NCI-H446 treated with DMSO at 0.1 percent for 48 hours (cell line): ENCODE results near the gene SPATA31D1.
"Not testable (repeated sequence)": the region's sequence is repeated elsewhere in the genome, so short reads cannot be mapped to it uniquely, and the experiment has no call there.

ENCODE experiments used
- DNase-seq: peaks from one replicate; lab custom pipeline; 2025; lab: John Stamatoyannopoulos, UW

The SPATA31D1 gene

GRCh38 chr9:81988472-81988871 lies at the start of gene SPATA31D1:
Gene SPATA31D1, plus strand, starts transcription at chr9:81988772. Its CDS starts 47 bp downstream, at chr9:81988819.
- not testable (repeated sequence) for DNase-seq

DNA sequence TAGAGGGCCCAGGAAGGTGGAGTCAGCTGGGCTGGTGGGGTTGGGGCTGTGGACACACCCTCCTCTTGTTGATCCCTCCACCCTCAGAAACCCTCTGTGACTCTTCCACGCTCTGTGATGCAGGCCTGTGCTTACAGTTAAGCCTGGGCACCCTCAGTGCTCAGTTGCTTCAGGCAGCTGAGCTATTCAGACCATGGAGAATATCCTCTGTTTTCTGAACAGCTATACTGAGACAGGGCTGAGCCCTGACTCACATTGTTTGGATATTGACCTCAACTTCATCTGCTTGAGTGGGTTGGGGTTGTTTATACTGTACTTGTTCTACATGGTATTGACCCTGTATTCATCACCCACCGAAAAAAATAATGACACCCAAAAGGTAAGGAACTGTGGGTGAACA lies 45.2 kb upstream of the SPATA31D1 start, which contains the start of gene SPATA31D3:
Gene SPATA31D3 (plus strand): TSS at position 108 of the 400 bp plus-strand sequence. CDS start 86 bp downstream, at position 194.
- not testable (repeated sequence) for DNase-seq

DNA sequence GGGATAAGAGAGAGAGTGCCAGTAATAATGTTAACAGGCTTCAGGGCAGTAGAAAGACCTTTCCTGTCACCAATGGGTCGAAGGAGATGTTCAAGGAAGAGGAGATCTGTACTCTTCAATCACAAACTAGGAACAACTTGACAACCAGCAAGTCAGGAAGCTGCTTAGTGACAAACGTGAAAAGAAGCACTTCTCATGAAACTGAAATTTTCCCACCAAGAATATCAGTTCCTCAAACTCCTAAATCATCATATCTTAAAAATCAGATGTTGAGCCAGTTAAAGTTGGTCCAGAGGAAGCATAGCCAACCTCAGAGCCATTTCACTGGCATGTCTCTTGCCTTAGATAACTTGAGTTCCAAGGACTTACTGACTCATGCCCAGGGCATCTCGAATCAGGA lies 39.9 kb upstream of the SPATA31D1 start:
- not testable (repeated sequence) for DNase-seq

- DNase-seq: no peak
These were observed 35.5 kb upstream of the SPATA31D1 start for GRCh38 chr9:81953096-81953495.

DNA sequence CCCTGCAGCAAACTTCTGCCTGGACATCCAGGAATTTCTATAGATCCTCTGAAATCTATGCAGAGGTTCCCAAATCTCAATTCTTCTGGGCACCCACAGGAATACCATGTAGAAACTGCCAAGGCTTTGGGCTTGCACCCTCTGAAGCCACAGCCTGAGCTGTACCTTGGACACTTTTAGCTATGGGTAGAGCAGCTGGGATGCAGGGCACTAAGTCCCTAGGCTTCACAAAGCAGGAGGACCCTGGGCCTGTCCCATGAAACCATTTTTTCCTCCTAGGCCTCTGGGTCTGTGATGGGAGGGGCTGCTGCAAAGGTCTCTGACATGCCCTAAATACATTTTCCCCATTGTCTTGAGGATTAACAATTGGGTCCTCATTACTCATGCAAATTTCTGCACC lies 32.9 kb upstream of the SPATA31D1 start:
- no peak for DNase-seq

- DNase-seq: no peak
These were observed 24.1 kb upstream of the SPATA31D1 start for GRCh38 chr9:81964218-81965171.

GRCh38 chr9:81968026-81968425 lies 20.5 kb upstream of the SPATA31D1 start:
- no peak for DNase-seq

DNA sequence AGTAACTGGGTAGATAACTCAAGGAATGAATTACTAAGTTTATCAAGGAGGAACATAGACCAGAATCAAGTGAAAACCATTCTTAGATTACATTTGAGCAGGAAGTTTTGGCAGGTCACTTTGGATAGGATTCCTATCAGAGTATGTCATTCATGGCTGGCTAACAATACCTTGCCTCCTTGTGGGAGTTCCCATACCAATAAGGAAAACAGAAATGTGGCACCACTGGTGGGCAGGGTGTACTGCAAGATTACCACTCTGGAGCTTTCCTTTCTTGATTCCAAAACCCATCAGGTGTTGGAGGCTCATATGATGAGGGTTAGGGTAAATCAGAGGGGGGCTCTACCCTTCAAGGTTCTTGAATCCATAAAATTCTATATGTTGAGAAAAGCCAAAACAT lies 18.6 kb upstream of the SPATA31D1 start:
- no peak for DNase-seq

DNA sequence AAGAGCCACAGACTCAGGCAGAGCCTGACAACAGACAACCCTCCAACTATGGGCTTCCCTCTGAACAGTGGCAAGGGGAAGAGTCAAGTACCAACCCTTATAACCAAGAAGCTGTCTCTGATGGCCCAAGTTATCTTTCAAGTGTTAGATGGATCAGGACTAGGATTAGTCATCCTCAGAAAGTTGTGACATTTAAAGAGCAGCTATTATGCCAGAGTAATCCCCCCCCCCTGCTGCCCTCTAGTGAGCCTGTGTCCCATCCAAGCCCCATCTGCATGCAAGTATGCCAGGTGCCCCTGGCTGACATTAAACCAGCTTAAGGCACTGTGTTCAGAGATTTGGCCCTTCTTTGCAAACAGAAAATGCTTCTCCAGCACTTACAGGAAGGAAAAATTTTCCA lies 16.8 kb upstream of the SPATA31D1 start:
- no peak for DNase-seq

DNA sequence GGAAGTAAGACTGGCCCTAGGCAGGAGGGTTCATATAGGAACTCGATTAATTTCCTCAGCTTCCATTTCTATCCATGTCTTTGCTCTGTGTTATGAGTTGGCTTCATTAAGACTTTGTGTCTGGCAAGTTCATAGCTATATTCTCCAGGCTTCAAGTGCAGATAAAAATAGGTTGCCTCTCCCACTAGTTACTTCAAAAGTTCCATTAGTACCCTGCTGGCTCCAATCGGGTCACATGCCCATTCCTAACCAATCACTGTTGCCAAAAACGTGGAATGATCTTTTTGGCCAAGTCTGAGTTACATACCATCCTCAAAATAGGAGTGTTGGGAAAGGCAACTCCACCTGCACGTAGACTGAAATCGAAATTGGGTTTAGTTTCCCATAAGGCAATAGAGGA lies 13.8 kb upstream of the SPATA31D1 start:
- DNase-seq: no peak

DNA sequence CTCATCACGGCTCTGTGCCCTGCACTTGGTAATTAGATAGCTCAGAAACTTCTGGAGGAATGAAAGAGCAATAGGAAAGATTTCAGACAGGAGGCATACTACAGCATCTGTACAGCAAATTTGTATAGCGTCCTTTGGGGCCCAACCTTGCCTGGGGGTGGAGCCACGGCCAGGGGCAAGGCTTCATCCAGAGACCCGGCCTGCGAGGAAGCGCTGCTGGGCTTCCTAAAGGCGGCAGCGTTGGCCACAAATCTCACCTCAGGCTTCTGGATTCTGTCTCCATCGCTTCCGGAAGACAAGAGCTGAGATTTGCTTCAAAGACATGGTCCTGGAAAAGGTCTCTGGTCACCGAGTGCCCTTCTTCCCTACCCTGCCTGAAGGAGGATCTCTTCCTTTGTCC lies 12.2 kb upstream of the SPATA31D1 start:
- no peak for DNase-seq

- DNase-seq: no peak
These were observed 9.4 kb upstream of the SPATA31D1 start for GRCh38 chr9:81979196-81979595.

GRCh38 chr9:81980568-81980967 lies 8.0 kb upstream of the SPATA31D1 start:
- no peak for DNase-seq

- no peak for DNase-seq
These were observed 6.7 kb upstream of the SPATA31D1 start for GRCh38 chr9:81981883-81982282.

DNA sequence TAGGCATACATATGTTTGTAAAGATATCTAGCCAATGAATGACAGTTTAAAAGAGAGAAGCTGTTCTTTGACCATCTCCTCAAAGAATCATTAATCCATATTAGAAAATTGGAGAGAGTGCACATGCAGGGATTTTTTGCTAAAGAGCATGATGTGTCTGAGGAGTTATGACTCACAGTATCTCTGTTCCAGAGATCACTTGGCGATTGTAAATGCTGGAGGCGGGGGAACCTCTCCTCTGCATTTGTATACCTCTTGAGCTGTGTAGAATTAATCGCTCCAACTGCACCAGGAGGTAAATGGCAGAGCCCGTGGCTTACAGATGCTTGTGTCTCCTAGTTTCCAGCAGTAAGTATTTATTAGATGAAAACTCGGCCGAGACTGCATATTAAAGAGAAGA lies 3.6 kb upstream of the SPATA31D1 start:
- no peak for DNase-seq

DNA sequence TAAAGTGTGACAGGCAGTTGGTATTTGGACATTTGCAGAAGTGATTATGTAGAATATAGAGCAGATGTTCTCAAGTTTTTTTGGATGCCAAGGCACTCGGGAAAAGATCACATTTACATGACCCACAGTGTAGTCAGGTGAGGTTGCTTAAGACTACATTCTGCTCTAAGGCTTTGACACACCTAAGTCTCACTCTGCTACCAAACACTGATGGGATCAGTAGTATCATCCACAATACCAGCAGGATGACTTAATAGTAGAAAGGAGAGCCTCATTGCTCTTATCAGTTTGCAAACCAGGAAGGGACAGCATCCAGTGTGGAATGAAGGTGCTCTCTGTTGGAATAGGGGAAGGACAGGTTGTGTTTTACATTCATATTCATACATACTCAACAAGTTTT lies 2.5 kb upstream of the SPATA31D1 start:
- DNase-seq: no peak

DNA sequence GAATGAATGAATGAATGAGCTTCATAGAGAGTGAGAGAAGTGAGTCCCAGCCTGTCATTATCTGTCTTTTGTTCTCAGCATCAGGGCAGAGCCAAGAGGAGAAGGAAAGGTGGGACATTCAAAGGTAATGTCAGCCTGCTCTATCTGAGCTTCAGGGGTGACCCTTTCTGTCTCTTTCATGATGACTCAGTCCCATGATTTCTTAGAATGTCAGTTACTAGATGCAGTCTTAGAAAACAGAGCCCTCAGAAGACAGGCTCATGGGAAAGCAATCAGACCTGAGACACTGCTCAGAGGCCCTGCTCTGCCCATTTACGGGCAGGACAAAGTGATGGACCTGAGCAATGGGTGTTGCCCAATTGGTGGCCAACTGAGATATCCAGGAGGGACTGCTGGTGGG lies 1.1 kb downstream of the SPATA31D1 start:
- no peak for DNase-seq

GRCh38 chr9:81993656-81994055 lies 5.1 kb downstream of the SPATA31D1 start:
- no peak for DNase-seq

DNA sequence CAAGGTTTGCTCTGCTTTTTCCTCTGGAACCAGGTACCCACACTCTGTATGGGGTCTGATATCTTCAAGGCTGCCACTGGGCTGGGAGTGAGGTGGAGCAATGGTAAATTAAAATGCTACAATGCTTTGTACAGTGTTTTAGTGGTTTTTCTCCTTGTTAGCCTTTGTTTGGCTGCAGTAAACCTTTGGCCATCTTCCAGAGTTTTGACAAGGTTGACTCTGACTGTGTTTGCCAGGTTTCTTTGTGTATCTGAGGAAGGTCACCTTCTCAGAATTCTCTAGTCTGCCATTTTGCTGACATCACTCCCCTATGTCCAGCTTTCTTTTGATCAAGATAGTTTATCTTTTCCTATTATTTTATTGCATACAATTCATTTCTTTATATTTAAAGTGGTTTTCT lies 11.2 kb downstream of the SPATA31D1 start:
- DNase-seq: no peak

- DNase-seq: no peak
These were observed 22.1 kb downstream of the SPATA31D1 start for GRCh38 chr9:82010711-82011110.

DNA sequence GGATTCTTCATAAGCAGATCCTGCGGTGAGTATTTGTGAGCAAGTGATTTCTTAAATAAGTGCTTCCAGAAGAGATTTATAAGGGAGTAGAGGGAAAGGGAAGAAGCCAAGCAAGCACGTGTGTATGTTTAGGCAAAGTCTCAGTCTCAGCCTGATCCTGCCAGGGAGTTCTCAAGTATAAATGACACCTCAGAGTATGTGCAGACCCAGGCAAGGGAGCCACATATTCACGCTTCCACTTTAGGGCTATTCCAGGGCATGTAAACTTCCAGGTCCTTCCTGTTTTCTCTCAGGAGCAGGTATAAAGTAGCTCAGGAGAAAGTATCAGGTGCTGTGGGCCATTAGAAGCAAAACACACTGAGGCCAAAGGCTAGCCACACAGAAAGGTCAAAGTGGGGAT lies 22.6 kb downstream of the SPATA31D1 start:
- DNase-seq: no peak

DNA sequence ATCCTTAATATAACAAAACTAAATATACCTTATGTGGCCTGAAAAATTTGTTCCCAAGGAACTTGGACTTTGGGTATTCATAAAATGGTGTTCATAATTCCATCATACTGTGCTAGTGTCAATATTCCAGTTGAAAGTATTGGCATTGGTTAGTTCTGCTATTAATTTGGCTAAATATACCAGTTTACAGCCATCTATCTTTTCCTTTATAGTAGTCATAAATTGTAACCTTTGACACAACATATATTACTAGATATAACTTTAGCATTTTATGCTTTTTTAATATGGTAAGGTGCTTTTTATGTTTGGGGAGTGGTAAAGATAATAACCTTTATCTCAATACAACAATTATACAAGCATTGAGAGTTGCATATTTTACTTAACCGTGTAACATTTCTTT lies 23.7 kb downstream of the SPATA31D1 start:
- no peak for DNase-seq

DNA sequence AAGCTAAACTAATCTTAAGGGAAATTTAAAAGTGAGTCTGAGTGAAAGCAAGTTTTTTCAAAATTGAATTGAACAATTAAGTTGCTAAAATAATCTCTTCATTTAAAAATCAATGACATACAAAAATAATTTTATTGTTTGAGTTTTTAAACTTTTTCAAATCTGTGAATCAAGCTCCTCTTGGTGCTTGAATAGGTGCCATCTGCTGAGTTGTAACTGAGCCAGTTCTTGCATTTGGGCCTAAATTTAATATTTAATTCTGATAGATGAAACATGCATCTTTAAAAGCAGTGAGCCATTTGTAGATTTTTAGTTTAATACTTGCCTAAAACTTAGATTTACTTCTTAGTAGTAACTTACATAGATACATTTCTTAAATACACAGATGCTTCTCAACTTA lies 31.8 kb downstream of the SPATA31D1 start:
- DNase-seq: no peak

DNA sequence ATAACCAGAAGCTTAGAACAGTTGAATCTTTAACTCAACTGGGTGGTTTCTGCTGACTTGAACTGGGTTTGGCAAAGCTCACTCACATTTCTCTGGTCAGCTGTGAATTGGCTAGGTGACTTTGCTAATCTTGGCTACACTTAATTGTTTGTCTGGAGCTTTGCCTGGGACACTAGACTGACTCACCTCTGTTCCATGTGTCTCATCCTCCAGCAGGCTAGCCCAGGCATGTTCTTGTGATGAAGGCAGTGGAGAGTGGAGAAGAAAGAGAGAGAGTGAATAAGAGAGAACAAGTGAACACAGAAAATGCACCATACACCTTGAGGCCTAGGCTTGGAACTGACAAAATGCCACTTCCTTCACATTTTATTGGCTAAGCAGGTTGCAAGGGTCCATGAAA lies 32.6 kb downstream of the SPATA31D1 start:
- DNase-seq: peak; percentile 93
